ENCODE measurements around the gene MPST.

Gene MPST

DNA sequence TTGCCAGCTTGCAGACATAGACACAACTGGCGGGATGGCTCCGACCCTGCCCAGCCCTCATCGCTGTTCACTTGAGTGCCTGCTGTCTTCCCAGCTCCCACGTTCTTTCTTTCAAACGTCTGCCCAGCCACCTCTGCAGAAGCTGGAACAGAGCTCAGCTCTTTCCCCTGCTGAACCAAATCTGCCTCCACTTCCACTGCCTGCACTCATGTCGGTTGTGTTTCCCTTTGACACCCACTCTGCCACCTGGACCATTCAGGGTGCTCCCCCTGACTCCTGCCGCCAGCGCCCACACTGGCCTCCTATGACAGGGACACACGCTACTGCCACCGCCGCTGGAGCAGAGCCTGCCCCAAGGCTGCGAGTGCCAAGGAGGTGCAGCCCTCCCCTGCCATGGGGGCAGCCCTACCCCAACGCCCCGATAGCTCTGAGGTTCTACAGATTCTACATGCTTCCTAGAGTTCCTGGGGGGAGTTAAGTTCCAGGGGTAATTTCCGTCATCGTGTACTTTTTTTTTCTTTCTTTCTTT, 38.2 kb upstream of the MPST start:
- Histone ChIP-seq H3F3A (ENCODE audit: insufficient read depth) (no peaks in the 10 kb centered on the region), H3K9ac (ENCODE audit: low read length) (no peak overlapping the region), H3K4me3 (ENCODE audit: insufficient read depth, low read length, poor library complexity, severe bottlenecking) (no peak overlapping the region), H3K27me3 (ENCODE audit: low read length) (no peaks in the 10 kb centered on the region), H3K4me2 (ENCODE audit: low read depth, low read length, poor library complexity, severe bottlenecking) (no peak overlapping the region), H4K20me1 (ENCODE audit: low read depth, low read length) (no peaks in the 10 kb centered on the region), H3K36me3 (ENCODE audit: low read length) (no peaks in the 10 kb centered on the region), H2AFZ (ENCODE audit: low read depth, low read length, severe bottlenecking) (no peak overlapping the region), H3K79me2 (ENCODE audit: insufficient read depth, low read length) (no peaks in the 10 kb centered on the region), H3K9me3 (ENCODE audit: insufficient read depth, low read length) (no peaks in the 10 kb centered on the region), H3K27ac (ENCODE audit: low read depth, low read length) (no peak overlapping the region), H3K9me2 (replicated peaks; ENCODE audit: insufficient read depth, low read length) (no peaks in the 10 kb centered on the region)
- TF ChIP-seq, protein P1, sequence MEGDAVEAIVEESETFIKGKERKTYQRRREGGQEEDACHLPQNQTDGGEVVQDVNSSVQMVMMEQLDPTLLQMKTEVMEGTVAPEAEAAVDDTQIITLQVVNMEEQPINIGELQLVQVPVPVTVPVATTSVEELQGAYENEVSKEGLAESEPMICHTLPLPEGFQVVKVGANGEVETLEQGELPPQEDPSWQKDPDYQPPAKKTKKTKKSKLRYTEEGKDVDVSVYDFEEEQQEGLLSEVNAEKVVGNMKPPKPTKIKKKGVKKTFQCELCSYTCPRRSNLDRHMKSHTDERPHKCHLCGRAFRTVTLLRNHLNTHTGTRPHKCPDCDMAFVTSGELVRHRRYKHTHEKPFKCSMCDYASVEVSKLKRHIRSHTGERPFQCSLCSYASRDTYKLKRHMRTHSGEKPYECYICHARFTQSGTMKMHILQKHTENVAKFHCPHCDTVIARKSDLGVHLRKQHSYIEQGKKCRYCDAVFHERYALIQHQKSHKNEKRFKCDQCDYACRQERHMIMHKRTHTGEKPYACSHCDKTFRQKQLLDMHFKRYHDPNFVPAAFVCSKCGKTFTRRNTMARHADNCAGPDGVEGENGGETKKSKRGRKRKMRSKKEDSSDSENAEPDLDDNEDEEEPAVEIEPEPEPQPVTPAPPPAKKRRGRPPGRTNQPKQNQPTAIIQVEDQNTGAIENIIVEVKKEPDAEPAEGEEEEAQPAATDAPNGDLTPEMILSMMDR (IDR thresholded peaks at IDR 0.05; ENCODE audit: insufficient read depth, low read length, poor library complexity, severe bottlenecking) = no peak
- TF ChIP-seq EZH2phosphoT487 (conservative IDR thresholded peaks at IDR 0.05; ENCODE audit: low read length) = no peak

DNA sequence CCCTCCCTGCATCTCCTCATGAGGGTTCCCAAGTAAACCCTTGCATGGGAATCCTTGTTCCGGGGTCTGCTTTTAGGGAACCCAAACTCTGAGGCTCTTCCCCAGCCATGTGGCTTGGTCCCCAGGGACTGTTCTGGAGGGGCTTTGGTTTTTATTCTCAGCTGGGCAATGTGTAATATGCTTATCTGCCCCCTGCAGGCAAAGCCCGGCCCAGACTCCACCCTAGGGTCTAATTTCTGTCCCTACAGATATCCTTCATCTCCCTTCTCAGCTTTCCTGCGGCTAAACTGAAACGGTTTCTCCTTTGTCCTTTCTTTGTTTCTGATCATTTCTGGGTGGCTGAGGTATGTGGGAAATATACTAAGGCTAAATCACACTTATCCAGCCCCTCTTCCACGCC, 37.4 kb upstream of the MPST start:
- Histone ChIP-seq H3K4me3 (ENCODE audit: insufficient read depth, low read length, poor library complexity, severe bottlenecking) (no peak overlapping the region), H3F3A (ENCODE audit: insufficient read depth) (no peaks in the 10 kb centered on the region), H3K9me2 (replicated peaks; ENCODE audit: insufficient read depth, low read length) (no peaks in the 10 kb centered on the region), H4K20me1 (ENCODE audit: low read depth, low read length) (no peaks in the 10 kb centered on the region), H3K27ac (ENCODE audit: low read depth, low read length) (no peak overlapping the region), H3K27me3 (ENCODE audit: low read length) (no peaks in the 10 kb centered on the region), H3K36me3 (ENCODE audit: low read length) (no peaks in the 10 kb centered on the region), H2AFZ (ENCODE audit: low read depth, low read length, severe bottlenecking) (no peak overlapping the region), H3K9ac (ENCODE audit: low read length) (no peak overlapping the region), H3K9me3 (ENCODE audit: insufficient read depth, low read length) (no peaks in the 10 kb centered on the region), H3K79me2 (ENCODE audit: insufficient read depth, low read length) (no peaks in the 10 kb centered on the region), H3K4me2 (ENCODE audit: low read depth, low read length, poor library complexity, severe bottlenecking) (no peak overlapping the region)
- TF ChIP-seq, protein P1 (IDR thresholded peaks at IDR 0.05; ENCODE audit: insufficient read depth, low read length, poor library complexity, severe bottlenecking) = no peak
- no peak for TF ChIP-seq EZH2phosphoT487 (conservative IDR thresholded peaks at IDR 0.05; ENCODE audit: low read length)

DNA sequence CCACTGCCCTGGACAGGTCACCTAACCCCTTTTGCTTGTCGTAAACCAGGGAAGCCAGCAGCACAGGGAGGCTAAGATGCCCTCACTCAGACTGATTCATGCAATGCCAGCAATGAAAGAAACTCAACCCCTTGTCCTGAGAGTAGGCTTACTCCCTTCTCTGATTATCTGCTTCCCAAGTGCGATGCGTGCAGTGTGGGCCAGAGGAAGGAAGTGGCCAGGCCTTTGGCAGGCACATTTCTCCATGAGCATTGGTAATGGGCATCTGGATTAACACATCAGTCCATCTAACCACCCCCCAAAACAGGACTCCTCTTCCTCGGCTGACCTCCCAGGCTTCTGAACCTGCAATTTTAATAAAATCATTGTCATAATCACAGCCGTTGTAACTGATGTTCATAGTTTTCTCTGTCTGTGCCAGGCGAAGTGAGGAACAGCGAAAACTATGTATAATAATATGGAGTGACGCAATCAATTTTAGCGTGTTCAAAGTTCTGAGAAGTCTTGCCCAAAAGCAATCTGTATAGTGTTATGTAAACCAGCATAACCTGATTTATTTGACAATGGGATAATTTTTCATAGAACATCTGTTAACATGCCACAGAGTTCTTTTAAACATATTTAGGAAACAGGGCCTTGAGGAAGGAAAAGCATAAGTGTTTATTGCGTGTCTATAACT, 34.2 kb upstream of the MPST start:
- Histone ChIP-seq H3K4me2 (ENCODE audit: low read depth, low read length, poor library complexity, severe bottlenecking) (no peak overlapping the region), H2AFZ (ENCODE audit: low read depth, low read length, severe bottlenecking) (no peak overlapping the region), H3K4me3 (ENCODE audit: insufficient read depth, low read length, poor library complexity, severe bottlenecking) (no peak overlapping the region), H3K9me2 (replicated peaks; ENCODE audit: insufficient read depth, low read length) (no peaks in the 10 kb centered on the region), H3K79me2 (ENCODE audit: insufficient read depth, low read length) (no peaks in the 10 kb centered on the region), H4K20me1 (ENCODE audit: low read depth, low read length) (no peaks in the 10 kb centered on the region), H3F3A (ENCODE audit: insufficient read depth) (no peaks in the 10 kb centered on the region), H3K27ac (ENCODE audit: low read depth, low read length) (no peak overlapping the region), H3K36me3 (ENCODE audit: low read length) (no peaks in the 10 kb centered on the region), H3K9ac (ENCODE audit: low read length) (no peak overlapping the region), H3K27me3 (ENCODE audit: low read length) (no peaks in the 10 kb centered on the region), H3K9me3 (ENCODE audit: insufficient read depth, low read length) (no peaks in the 10 kb centered on the region)
- TF ChIP-seq, protein P1 (IDR thresholded peaks at IDR 0.05; ENCODE audit: insufficient read depth, low read length, poor library complexity, severe bottlenecking) = no peak
- TF ChIP-seq EZH2phosphoT487 (conservative IDR thresholded peaks at IDR 0.05; ENCODE audit: low read length) = no peak

Measured in SU-DHL-6 (cell line).